Astrocyte (in vitro differentiated cells and primary cell): ENCODE results near the gene TTBK1. TPM values are rescaled to one million over a fixed set of nuclear protein-coding genes. Genes with fewer than 3 reads are reported as not detected.

Experiments
- DNase-seq: peaks from one replicate; pipeline ENCODE4 v3.0.0-alpha.2; 2010; ENCODE audit warnings: low read depth
- FAIRE-seq: peaks from 2 replicates; lab custom pipeline; 2011; peaks lifted over from hg19 to GRCh38; lab: Jason Lieb, UNC
- H2AFZ ChIP-seq: 2 replicates; pipeline ENCODE4 v1.6.0; 2012; ENCODE audit warnings: low read depth, low read length, inconsistent platforms
- H3K27ac ChIP-seq: 2 replicates; pipeline ENCODE4 v1.5.1; 2011; ENCODE audit warnings: low read depth, low read length, inconsistent platforms
- H3K27me3 ChIP-seq: 2 replicates; pipeline ENCODE4 v1.6.0; 2011; ENCODE audit warnings: low read length, inconsistent platforms; ENCODE audit not compliant: insufficient read depth
- H3K36me3 ChIP-seq: 2 replicates; pipeline ENCODE4 v1.5.1; 2011; ENCODE audit warnings: low read length, inconsistent platforms; ENCODE audit not compliant: insufficient read depth
- H3K4me1 ChIP-seq: 2 replicates; pipeline ENCODE4 v1.5.1; 2011; ENCODE audit warnings: low read length, inconsistent platforms; ENCODE audit not compliant: insufficient read depth
- H3K4me2 ChIP-seq: 2 replicates; pipeline ENCODE4 v1.6.0; 2012; ENCODE audit warnings: low read length, inconsistent platforms
- H3K4me3 ChIP-seq: 2 replicates; pipeline ENCODE4 v1.5.1; 2011; ENCODE audit warnings: low read depth, mild to moderate bottlenecking, low read length, inconsistent platforms; ENCODE audit not compliant: insufficient read depth
- H3K79me2 ChIP-seq: 2 replicates; pipeline ENCODE4 v1.6.0; 2012; ENCODE audit warnings: mild to moderate bottlenecking, low read length, inconsistent platforms; ENCODE audit not compliant: insufficient read depth
- H3K9ac ChIP-seq: 2 replicates; pipeline ENCODE4 v1.6.0; 2012; ENCODE audit warnings: mild to moderate bottlenecking, low read length, inconsistent platforms
- H3K9me3 ChIP-seq: 2 replicates; pipeline ENCODE4 v1.5.1; 2012; ENCODE audit warnings: low read depth, mild to moderate bottlenecking, low read length, inconsistent platforms; ENCODE audit not compliant: insufficient read depth
- H4K20me1 ChIP-seq: 2 replicates; pipeline ENCODE4 v1.6.0; 2012; ENCODE audit warnings: low read length, inconsistent platforms; ENCODE audit not compliant: insufficient read depth
- H3K27ac Mint-ChIP-seq: one replicate; pipeline ENCODE4 v1.8.0; 2021; ENCODE audit warnings: mild to moderate bottlenecking, mixed read lengths; ENCODE audit not compliant: unreplicated experiment
- H3K27me3 Mint-ChIP-seq: one replicate; pipeline ENCODE4 v1.8.0; 2021; ENCODE audit warnings: low read depth, mixed read lengths; ENCODE audit not compliant: unreplicated experiment
- H3K36me3 Mint-ChIP-seq: one replicate; pipeline ENCODE4 v1.8.0; 2021; ENCODE audit warnings: low read depth, mixed read lengths; ENCODE audit not compliant: unreplicated experiment
- H3K4me1 Mint-ChIP-seq: one replicate; pipeline ENCODE4 v1.8.0; 2021; ENCODE audit warnings: low read depth, mixed read lengths; ENCODE audit not compliant: unreplicated experiment
- H3K4me3 Mint-ChIP-seq: one replicate; pipeline ENCODE4 v1.8.0; 2021; ENCODE audit warnings: mild to moderate bottlenecking, moderate library complexity, mixed read lengths; ENCODE audit not compliant: unreplicated experiment
- H3K9me3 Mint-ChIP-seq: one replicate; pipeline ENCODE4 v1.8.0; 2021; ENCODE audit warnings: mild to moderate bottlenecking, mixed read lengths; ENCODE audit not compliant: unreplicated experiment
- CTCF ChIP-seq: IDR thresholded peaks from 2 replicates; pipeline ENCODE4 v1.5.1; 2011; ENCODE audit warnings: low read depth, mild to moderate bottlenecking, inconsistent platforms, low read length, moderate library complexity; ENCODE audit not compliant: insufficient read depth
- EZH2 ChIP-seq: IDR thresholded peaks from 2 replicates; pipeline ENCODE4 v1.6.1; 2012; ENCODE audit warnings: mild to moderate bottlenecking, low read length, inconsistent platforms; ENCODE audit not compliant: insufficient read depth
- total RNA-seq: library from RNA; stranded (reverse); gene quantifications from 2 replicates; pipeline ENCODE4 v1.2.1, GENCODE V29; 2021

Gene TTBK1
- total RNA-seq, 1 donor from 2014 or later: 0.14 TPM

- DNase-seq: no peak
- H3K9ac ChIP-seq: no peak overlapping the region
- no peak overlapping the region for H2AFZ ChIP-seq
- H3K27ac ChIP-seq: no peak overlapping the region
- H3K4me3 Mint-ChIP-seq: no peak overlapping the region
- peaks cover 1% of the 10 kb centered on the region for H3K4me1 Mint-ChIP-seq
- no peak overlapping the region for H3K4me2 ChIP-seq
- H4K20me1 ChIP-seq: no peaks in the 10 kb centered on the region
- H3K79me2 ChIP-seq: no peaks in the 10 kb centered on the region
- no peaks in the 10 kb centered on the region for H3K9me3 ChIP-seq
- no peak overlapping the region for H3K4me3 ChIP-seq
- TF ChIP-seq CTCF (no peak), EZH2 (no peak)
- H3K27me3 ChIP-seq: peaks cover 3% of the 10 kb centered on the region
- H3K27me3 Mint-ChIP-seq: peaks cover 44% of the 10 kb centered on the region
- H3K4me1 ChIP-seq: no peaks in the 10 kb centered on the region
- no peaks in the 10 kb centered on the region for H3K36me3 ChIP-seq
- FAIRE-seq: no peak
- peaks cover 3% of the 10 kb centered on the region for H3K9me3 Mint-ChIP-seq
- H3K27ac Mint-ChIP-seq: no peak overlapping the region
- no peaks in the 10 kb centered on the region for H3K36me3 Mint-ChIP-seq
Measured at GRCh38 chr6:43258180-43258579, 14.9 kb downstream of the TTBK1 start.

- Mint-ChIP-seq H3K9me3 (peaks cover 3% of the 10 kb centered on the region), H3K4me1 (peaks cover 1% of the 10 kb centered on the region), H3K4me3 (no peak overlapping the region), H3K27me3 (peaks cover 37% of the 10 kb centered on the region), H3K27ac (no peak overlapping the region), H3K36me3 (no peaks in the 10 kb centered on the region)
- Histone ChIP-seq H4K20me1 (no peaks in the 10 kb centered on the region), H3K36me3 (no peaks in the 10 kb centered on the region), H3K27ac (no peak overlapping the region), H3K4me2 (no peak overlapping the region), H2AFZ (no peak overlapping the region), H3K27me3 (peaks cover 3% of the 10 kb centered on the region), H3K9me3 (no peaks in the 10 kb centered on the region), H3K4me1 (no peaks in the 10 kb centered on the region), H3K9ac (no peak overlapping the region), H3K79me2 (no peaks in the 10 kb centered on the region), H3K4me3 (no peak overlapping the region)
- FAIRE-seq (no peak), DNase-seq (no peak)
- TF ChIP-seq CTCF: no peak
- no peak for TF ChIP-seq EZH2
Measured at GRCh38 chr6:43258807-43259686, 15.8 kb downstream of the TTBK1 start.

DNA sequence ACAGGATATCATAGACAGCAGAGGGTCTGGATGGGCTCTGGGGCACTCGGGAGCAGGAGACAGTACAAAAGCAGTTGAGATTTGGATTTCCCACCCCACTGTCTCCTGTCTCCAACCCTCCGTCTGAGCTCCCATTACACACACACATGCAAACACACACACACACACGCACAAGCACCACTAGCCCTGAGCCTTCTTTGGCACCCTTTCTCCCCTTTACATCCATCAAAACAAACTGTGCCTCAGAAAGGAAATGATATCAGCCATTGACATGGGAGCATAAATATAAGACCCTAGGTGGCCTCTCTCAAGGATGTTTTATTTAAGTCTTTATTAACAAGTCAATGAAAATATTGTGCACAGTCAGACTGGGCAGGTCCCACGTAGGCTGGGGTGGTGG is 17.5 kb downstream of the TTBK1 start:
- H3K36me3 ChIP-seq: no peaks in the 10 kb centered on the region
- H3K9me3 ChIP-seq: no peaks in the 10 kb centered on the region
- Mint-ChIP-seq H3K27me3 (peaks cover 42% of the 10 kb centered on the region), H3K9me3 (peaks cover 3% of the 10 kb centered on the region), H3K4me1 (peaks cover 1% of the 10 kb centered on the region), H3K4me3 (no peak overlapping the region), H3K27ac (no peak overlapping the region), H3K36me3 (no peaks in the 10 kb centered on the region)
- H3K4me2 ChIP-seq: no peak overlapping the region
- peaks cover 3% of the 10 kb centered on the region for H3K27me3 ChIP-seq
- H3K27ac ChIP-seq: no peak overlapping the region
- no peak overlapping the region for H3K4me3 ChIP-seq
- DNase-seq: no peak
- FAIRE-seq: no peak
- no peak for TF ChIP-seq EZH2
- TF ChIP-seq CTCF: no peak
- no peak overlapping the region for H3K9ac ChIP-seq
- no peak overlapping the region for H2AFZ ChIP-seq
- no peaks in the 10 kb centered on the region for H3K4me1 ChIP-seq
- no peaks in the 10 kb centered on the region for H3K79me2 ChIP-seq
- no peaks in the 10 kb centered on the region for H4K20me1 ChIP-seq
